Spleen (tissue), 11 donors: Measurements from ENCODE around the gene DST. TPM values are rescaled to one million over a fixed set of nuclear protein-coding genes. Genes with fewer than 3 reads are reported as not detected.

Experiments
- DNase-seq: peaks from one replicate; pipeline ENCODE4 v3.0.0-alpha.2; 2020
- H3K27ac ChIP-seq, 8 donors: fragments of 200-600 bp; sonication (generic) in 7 of 8; 1 replicate in 4 of 8; 2 replicates in 4 of 8; pipeline versions ENCODE4 v1.5.0 to v1.8.0; 2016 to 2021; ENCODE audit warnings: inconsistent platforms in 4 of 8, mild to moderate bottlenecking in 4 of 8, moderate library complexity in 1 of 8
- H3K27me3 ChIP-seq, 7 donors: fragments of 200-600 bp; sonication (generic) in 6 of 7; replicated peaks in 1 of 7; 1 replicate in 4 of 7; 2 replicates in 3 of 7; pipeline versions ENCODE4 v1.5.0 to v1.8.0; 2016 to 2021; ENCODE audit warnings: inconsistent platforms in 3 of 7, mild to moderate bottlenecking in 1 of 7
- H3K36me3 ChIP-seq, 6 donors: fragments of 200-600 bp; sonication (generic) in 5 of 6; 1 replicate in 4 of 6; 2 replicates in 2 of 6; pipeline versions ENCODE4 v1.5.0 to v1.8.0; 2016 to 2021; ENCODE audit warnings: inconsistent platforms in 2 of 6
- H3K4me1 ChIP-seq, 6 donors: fragments of 200-600 bp; sonication (generic) in 5 of 6; 1 replicate in 3 of 6; 2 replicates in 3 of 6; pipeline versions ENCODE4 v1.5.0 to v1.8.0; 2016 to 2021; ENCODE audit warnings: inconsistent platforms in 3 of 6
- H3K4me3 ChIP-seq, 8 donors: fragments of 200-600 bp; sonication (generic) in 7 of 8; 1 replicate in 4 of 8; 2 replicates in 4 of 8; pipeline versions ENCODE4 v1.5.0 to v1.8.0; 2016 to 2021; ENCODE audit warnings: inconsistent platforms in 4 of 8, mild to moderate bottlenecking in 4 of 8, moderate library complexity in 2 of 8
- H3K9me3 ChIP-seq, 8 donors: fragments of 200-600 bp; sonication (generic) in 7 of 8; 1 replicate in 4 of 8; 2 replicates in 4 of 8; pipeline versions ENCODE4 v1.5.0 to v1.8.0; 2016 to 2021; ENCODE audit warnings: inconsistent platforms in 4 of 8
- CTCF ChIP-seq, 11 experiments: fragments of 200-600 bp in 7 of 11; fragments of 450-650 bp in 4 of 11; sonication (generic) in 4 of 11; IDR thresholded peaks in 8 of 11; conservative IDR thresholded peaks in 3 of 11; 1 replicate in 7 of 11; 2 replicates in 4 of 11; pipeline versions ENCODE4 v1.4.0 to v1.8.0; 2016 to 2021; ENCODE audit warnings: antibody characterized with exemption in 11 of 11, inconsistent platforms in 4 of 11, mild to moderate bottlenecking in 1 of 11
- POLR2A ChIP-seq, 3 donors: fragments of 450-650 bp; IDR thresholded peaks; one replicate each; pipeline ENCODE4 v1.5.1; 2017; ENCODE audit warnings: antibody characterized with exemption in 3 of 3, mild to moderate bottlenecking in 1 of 3
- POLR2AphosphoS5 ChIP-seq, 3 donors: sonication (generic); formaldehyde crosslinking; IDR thresholded peaks; one replicate each; pipeline ENCODE4 v1.5.1; 2017; ENCODE audit warnings: antibody characterized with exemption in 3 of 3
- WGBS, 5 donors: extraction: QIAGEN DNeasy Blood & Tissue Kit in 3 of 5; methylation state at CpG; one replicate each; pipeline versions ENCODE4 v1.1.5 to v1.1.7; 2013 to 2018; 5-methylcytosine and 5-hydroxymethylcytosine counted together
- intact Hi-C: fragments of 100-400 bp; cut with DNase I; formaldehyde crosslinking; loops from one replicate; pipeline ENCODE4 v1.15.0; 2023; ENCODE audit warnings: low total_unique reads
- polyA plus RNA-seq, 3 donors: library from polyadenylated mRNA; stranded (reverse); fragments of 200-250 nt; gene quantifications; one replicate each; pipeline ENCODE4 v1.2.1, GENCODE V29; 2013
- total RNA-seq, 7 donors: library from RNA; depleted of rRNA in 3 of 7; stranded (reverse); fragments of >200 nt in 3 of 7; fragmentation: NEBNext Ultra II Directional in 4 of 7; extraction: Animal tissue kit (Norgen Biotek cat#: 25700) in 4 of 7; gene quantifications; one replicate each; pipeline versions ENCODE4 v1.1.0 to v1.2.1, GENCODE V29; 2016 to 2021
- donor health status: healthy with polysubstance abuse.
- donor health status: DM: no; HTN: no; CAD: no; lungs with moderate emphysema.
- donor health status: DM: no; HTN: no; CAD: no.
- donor health status: Bipolar disorder and iron deficiency.
- donor health status: healthy.
- donor health status: DM: no; HTN: no; CAD: no.
- donor health status: DM: yes; HTN: yes; CAD: no.

DST gene
- total and polyA plus RNA-seq, 10 donors = 16.5 to 236 (median 156) TPM

- intact Hi-C loops = no loop called here
- Histone ChIP-seq H3K4me1 (peaks cover 0 to 13% (median 1%) of the 10 kb centered on the region in 6 donors), H3K36me3 (no peaks in the 10 kb centered on the region), H3K27ac (no peak overlapping the region), H3K4me3 (no peak overlapping the region), H3K9me3 (no peaks in the 10 kb centered on the region), H3K27me3 (no peaks in the 10 kb centered on the region)
- no peak for DNase-seq
- no peak for TF ChIP-seq POLR2AphosphoS5 (IDR thresholded peaks at IDR 0.05)
- TF ChIP-seq POLR2A (IDR thresholded peaks at IDR 0.05) = no peak
- WGBS, 5 donors = 46 to 76% (median 53%) methylated on average over 2 of the region's 2 CpGs
These were observed 93.7 kb downstream of the DST start for GRCh38 chr6:56549014-56549413.

- TF ChIP-seq POLR2A (IDR thresholded peaks at IDR 0.05) (no peak), POLR2AphosphoS5 (IDR thresholded peaks at IDR 0.05) (no peak), CTCF (IDR thresholded peaks at IDR 0.05 in 8 of 11, conservative IDR thresholded peaks at IDR 0.05 in 3 of 11) (no peak)
- Histone ChIP-seq H3K27me3 (no peaks in the 10 kb centered on the region), H3K9me3 (no peaks in the 10 kb centered on the region), H3K4me1 (peaks cover 0 to 26% (median 3%) of the 10 kb centered on the region in 6 donors), H3K4me3 (no peak overlapping the region), H3K27ac (no peak overlapping the region), H3K36me3 (no peaks in the 10 kb centered on the region)
- no peak for DNase-seq
- intact Hi-C loops = no loop called here
- WGBS, 5 donors = 88 to 100% (median 95%) methylated on average over 1 of the region's 1 CpG
These were observed 95.0 kb downstream of the DST start for GRCh38 chr6:56547687-56548086.

GRCh38 chr6:56542364-56543331 lies 100.0 kb downstream of the DST start:
- 1 to 2% (median 1%) methylated on average over 41 to 50 of the region's 50 CpGs for WGBS, 5 donors
- DNase-seq = peak; percentile 92
- H3K4me1 ChIP-seq = peaks cover 0 to 54% (median 27%) of the 10 kb centered on the region in 6 donors
- H3K4me3 ChIP-seq = peak overlapping the region; percentile 27 to 69 (median 45)
- TF ChIP-seq CTCF (IDR thresholded peaks at IDR 0.05 in 8 of 11, conservative IDR thresholded peaks at IDR 0.05 in 3 of 11) (peak in 7 of 11 experiments; percentile 12 to 52 (median 41)), POLR2AphosphoS5 (IDR thresholded peaks at IDR 0.05) (peak; percentile 83 to 95 (median 88)), POLR2A (IDR thresholded peaks at IDR 0.05) (peak in 1 of 3 donors; percentile 77)
- no peaks in the 10 kb centered on the region for H3K9me3 ChIP-seq
- no peaks in the 10 kb centered on the region for H3K27me3 ChIP-seq
- H3K36me3 ChIP-seq = no peaks in the 10 kb centered on the region
- intact Hi-C loops = no loop called here
- peak overlapping the region; percentile 62 to 88 (median 85) for H3K27ac ChIP-seq

- no peak for DNase-seq
- intact Hi-C loops = no loop called here
- H3K27me3 ChIP-seq = no peaks in the 10 kb centered on the region
- peaks cover 0 to 54% (median 27%) of the 10 kb centered on the region in 6 donors for H3K4me1 ChIP-seq
- no peak for TF ChIP-seq POLR2AphosphoS5 (IDR thresholded peaks at IDR 0.05)
- TF ChIP-seq CTCF (IDR thresholded peaks at IDR 0.05 in 8 of 11, conservative IDR thresholded peaks at IDR 0.05 in 3 of 11) = no peak
- no peak for TF ChIP-seq POLR2A (IDR thresholded peaks at IDR 0.05)
- H3K36me3 ChIP-seq = no peaks in the 10 kb centered on the region
- H3K27ac ChIP-seq = peak overlapping the region; percentile 62 to 88 (median 85)
- WGBS, 5 donors = 12 to 16% (median 13%) methylated on average over 3 of the region's 3 CpGs
- peak overlapping the region; percentile 27 to 69 (median 45) for H3K4me3 ChIP-seq
- no peaks in the 10 kb centered on the region for H3K9me3 ChIP-seq
These were observed 100.8 kb downstream of the DST start for GRCh38 chr6:56541741-56542360.
